Small intestine (tissue), 7 donors: ENCODE data around the gene TSKU. TPM values are rescaled to one million over a fixed set of nuclear protein-coding genes. Genes with fewer than 3 reads are reported as not detected.

Experiments used
- DNase-seq, 2 donors: peaks; one replicate each; pipeline versions ENCODE4 v3.0.0 to v3.0.0-alpha.2; 2013
- FAIRE-seq: peaks from 2 replicates; lab custom pipeline; 2012; peaks lifted over from hg19 to GRCh38; lab: Jason Lieb, UNC
- H3K27ac ChIP-seq, 3 donors: one replicate each; pipeline ENCODE4 v1.5.1; 2013; ENCODE audit warnings: low read length in 2 of 3, mild to moderate bottlenecking in 2 of 3, control low read depth in 1 of 3, inconsistent platforms in 1 of 3, low read depth in 1 of 3, moderate library complexity in 1 of 3
- H3K27me3 ChIP-seq, 3 donors: one replicate each; pipeline ENCODE4 v1.6.1; 2013; ENCODE audit warnings: low read length in 3 of 3, inconsistent platforms in 1 of 3; ENCODE audit not compliant: control insufficient read depth in 3 of 3, insufficient read depth in 3 of 3
- H3K36me3 ChIP-seq, 3 donors: one replicate each; pipeline ENCODE4 v1.6.1; 2013; ENCODE audit warnings: low read length in 3 of 3, inconsistent platforms in 1 of 3, low read depth in 1 of 3, mild to moderate bottlenecking in 1 of 3, moderate library complexity in 1 of 3; ENCODE audit not compliant: control insufficient read depth in 3 of 3, insufficient read depth in 2 of 3
- H3K4me1 ChIP-seq, 3 donors: one replicate each; pipeline ENCODE4 v1.6.1; 2013; ENCODE audit warnings: low read length in 2 of 3, inconsistent platforms in 1 of 3, low read depth in 1 of 3, mild to moderate bottlenecking in 1 of 3, moderate library complexity in 1 of 3; ENCODE audit not compliant: control insufficient read depth in 3 of 3, insufficient read depth in 2 of 3
- H3K4me3 ChIP-seq, 3 donors: one replicate each; pipeline ENCODE4 v1.5.1; 2013; ENCODE audit warnings: low read length in 3 of 3, control low read depth in 1 of 3, inconsistent platforms in 1 of 3, low read depth in 1 of 3, mild to moderate bottlenecking in 1 of 3, moderate library complexity in 1 of 3
- H3K9me3 ChIP-seq, 2 donors: one replicate each; pipeline ENCODE4 v1.6.1; 2013; ENCODE audit warnings: low read depth in 1 of 2, low read length in 1 of 2; ENCODE audit not compliant: control insufficient read depth in 2 of 2, insufficient read depth in 1 of 2
- WGBS, 3 donors: extraction: QIAGEN DNeasy Blood & Tissue Kit; methylation state at CpG; one replicate each; pipeline ENCODE4 v1.1.7; 2013; 5-methylcytosine and 5-hydroxymethylcytosine counted together
- polyA plus RNA-seq, 4 donors: library from polyadenylated mRNA; stranded (reverse) in 3 of 4; unstranded in 1 of 4; fragments of 200-250 nt in 3 of 4; fragments of 120-200 nt in 1 of 4; gene quantifications; one replicate each; pipeline versions ENCODE4 v1.2.1 to v1.2.3, GENCODE V29; 2013
- donor health status: healthy with polysubstance abuse.
- donor health status: control.
- donor health status: control.
- donor health status: Bipolar disorder and iron deficiency.
- donor health status: healthy.

Gene TSKU
- polyA plus RNA-seq, 4 donors: 21.9 to 42.7 (median 26.2) TPM

DNA sequence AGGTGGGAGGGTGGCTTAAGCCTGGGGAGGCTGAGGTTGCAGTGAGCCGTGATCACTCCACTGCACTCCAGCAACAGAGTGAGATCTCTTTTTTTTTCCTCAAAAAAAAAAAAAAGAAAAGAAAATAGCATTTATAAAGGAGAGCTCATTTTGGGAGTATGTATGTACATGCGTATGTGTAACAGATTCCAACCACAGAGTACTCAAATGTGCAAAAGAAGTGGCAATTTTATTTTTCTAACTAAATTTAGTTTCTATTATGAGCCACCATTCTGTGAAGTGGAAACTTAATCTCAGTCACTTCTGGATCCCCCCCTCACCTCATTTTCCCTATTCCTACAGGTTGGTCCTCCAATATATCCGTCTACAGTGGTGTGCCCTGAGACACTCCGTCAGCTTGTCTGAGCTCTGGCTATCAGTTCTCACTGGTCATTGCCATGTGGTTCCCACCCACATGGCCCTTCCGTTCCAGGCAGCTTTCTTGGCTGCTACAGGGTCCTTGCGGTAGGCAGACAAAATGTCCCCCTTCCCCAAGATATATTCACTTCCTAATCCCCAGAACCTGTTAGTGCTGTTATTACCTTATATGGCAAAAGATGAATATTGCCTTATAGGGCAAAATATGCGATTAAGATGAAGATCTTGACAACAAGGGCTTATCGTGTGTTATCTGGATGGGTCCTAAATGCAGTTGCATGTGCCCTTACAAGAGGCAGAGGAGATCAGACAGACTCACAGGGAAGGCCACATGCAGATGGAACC, 35.8 kb upstream of the TSKU start:
- Histone ChIP-seq H3K27ac (peak overlapping the region; percentile 8 to 66 (median 57)), H3K4me1 (peaks cover 0 to 46% (median 6%) of the 10 kb centered on the region in 3 donors), H3K4me3 (no peak overlapping the region), H3K27me3 (no peaks in the 10 kb centered on the region), H3K36me3 (no peaks in the 10 kb centered on the region), H3K9me3 (peaks cover 0 to 3% of the 10 kb centered on the region in 2 donors)
- FAIRE-seq: no peak
- 80 to 86% (median 80%) methylated on average over 8 of the region's 8 CpGs for WGBS, 3 donors
- DNase-seq: no peak

DNA sequence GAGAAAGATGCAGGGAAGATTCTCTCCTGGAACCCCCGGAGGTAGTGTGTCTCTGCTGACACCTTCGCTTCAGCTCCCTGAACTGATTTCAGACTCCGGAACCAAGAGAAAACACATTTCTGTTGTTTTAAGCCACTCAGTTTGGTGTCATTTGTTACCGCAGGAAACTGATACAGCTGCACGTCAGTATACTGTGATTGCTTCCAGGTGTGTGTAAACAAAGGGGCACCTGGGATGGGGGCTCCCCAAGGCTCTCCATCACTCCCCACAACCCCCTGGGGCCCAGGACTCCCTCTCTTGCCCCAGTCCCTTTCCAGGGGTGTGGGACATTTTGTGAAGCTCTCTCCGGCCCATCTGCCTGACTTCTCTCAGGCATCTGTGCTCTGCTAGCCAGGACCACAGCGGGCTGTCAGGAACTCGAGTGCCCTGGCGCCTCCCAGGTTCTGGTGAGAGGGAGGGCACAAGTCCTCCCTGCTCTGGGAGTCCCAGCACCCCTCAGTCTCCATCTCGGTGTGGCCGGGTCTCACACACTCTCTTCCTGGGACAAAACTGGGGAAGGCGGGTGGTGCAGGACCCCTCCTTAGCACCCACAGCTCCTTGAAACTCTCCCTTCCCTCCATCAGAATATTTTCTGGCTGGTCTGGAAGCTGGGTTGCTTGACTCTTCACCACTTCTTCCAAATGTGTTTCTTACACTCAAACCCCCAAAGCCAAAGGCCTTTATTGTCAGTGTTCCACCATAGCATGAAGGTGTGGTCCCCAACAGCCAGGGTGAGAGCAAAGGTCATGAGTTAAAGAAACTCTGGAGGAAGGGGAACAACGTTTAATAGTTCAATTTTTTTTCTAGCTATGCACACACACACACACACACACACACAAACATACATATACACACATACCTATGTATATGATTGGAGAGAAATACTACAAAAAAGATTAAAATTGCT, 35.0 kb upstream of the TSKU start:
- H3K4me1 ChIP-seq: peaks cover 0 to 47% (median 6%) of the 10 kb centered on the region in 3 donors
- peaks cover 0 to 3% of the 10 kb centered on the region in 2 donors for H3K9me3 ChIP-seq
- no peak overlapping the region for H3K4me3 ChIP-seq
- no peaks in the 10 kb centered on the region for H3K36me3 ChIP-seq
- H3K27me3 ChIP-seq: no peaks in the 10 kb centered on the region
- WGBS, 3 donors: 43 to 66% (median 50%) methylated on average over 13 of the region's 13 CpGs
- FAIRE-seq (no peak), DNase-seq (peak; percentile 69 to 82)
- H3K27ac ChIP-seq: peak overlapping the region; percentile 49 to 66 (median 57)

DNA sequence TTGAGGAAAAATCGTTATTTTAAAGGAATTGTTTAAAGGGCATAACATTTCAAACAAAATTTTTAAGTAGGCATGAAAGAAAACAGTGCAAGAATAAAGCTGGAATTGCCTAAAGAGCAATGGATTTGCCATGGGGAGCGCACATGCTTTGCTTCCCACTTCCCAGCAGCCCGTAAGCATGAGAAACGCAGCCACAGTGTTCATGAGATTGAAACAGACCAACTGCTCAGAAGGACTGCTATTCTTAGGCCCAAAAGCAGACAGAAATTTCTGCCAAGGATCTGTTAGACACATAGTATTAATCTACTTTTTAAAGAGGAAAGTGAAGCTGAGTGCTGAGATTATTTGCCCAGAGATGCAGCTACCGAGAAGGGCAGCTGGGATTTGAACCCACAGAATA, 34.2 kb upstream of the TSKU start:
- Histone ChIP-seq H3K4me1 (peaks cover 0 to 43% (median 3%) of the 10 kb centered on the region in 3 donors), H3K4me3 (no peak overlapping the region), H3K36me3 (no peaks in the 10 kb centered on the region), H3K27ac (peak overlapping the region in 1 of 3 donors; percentile 66), H3K9me3 (peaks cover 0 to 3% of the 10 kb centered on the region in 2 donors), H3K27me3 (no peaks in the 10 kb centered on the region)
- WGBS, 3 donors: 60 to 71% (median 63%) methylated on average over 5 of the region's 5 CpGs
- FAIRE-seq (no peak), DNase-seq (no peak)

DNA sequence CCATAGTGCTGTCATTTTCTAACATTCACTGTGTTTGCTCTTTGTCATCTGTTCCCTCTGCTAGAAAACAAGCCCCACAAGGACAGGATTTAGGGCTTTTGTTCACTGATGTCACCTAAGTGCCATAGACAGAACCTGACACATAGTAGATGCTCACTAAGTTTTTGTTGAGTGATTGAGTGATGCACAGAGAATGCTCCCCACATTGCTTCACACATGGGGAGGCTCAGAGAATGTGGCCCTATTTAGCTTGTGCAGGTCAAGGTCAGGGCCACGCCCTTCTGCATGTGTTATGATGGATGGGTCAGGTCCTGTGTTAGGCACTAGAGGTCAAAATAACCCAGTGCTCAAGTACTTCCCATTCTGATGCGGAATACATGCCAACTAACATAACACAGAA, 33.1 kb upstream of the TSKU start:
- no peaks in the 10 kb centered on the region for H3K36me3 ChIP-seq
- H3K27me3 ChIP-seq: no peaks in the 10 kb centered on the region
- H3K9me3 ChIP-seq: peaks cover 0 to 3% of the 10 kb centered on the region in 2 donors
- WGBS, 3 donors: 77 to 94% (median 85%) methylated on average over 2 of the region's 2 CpGs
- no peak overlapping the region for H3K4me3 ChIP-seq
- FAIRE-seq (no peak), DNase-seq (no peak)
- H3K4me1 ChIP-seq: peaks cover 0 to 32% (median 0%) of the 10 kb centered on the region in 3 donors
- H3K27ac ChIP-seq: no peak overlapping the region

DNA sequence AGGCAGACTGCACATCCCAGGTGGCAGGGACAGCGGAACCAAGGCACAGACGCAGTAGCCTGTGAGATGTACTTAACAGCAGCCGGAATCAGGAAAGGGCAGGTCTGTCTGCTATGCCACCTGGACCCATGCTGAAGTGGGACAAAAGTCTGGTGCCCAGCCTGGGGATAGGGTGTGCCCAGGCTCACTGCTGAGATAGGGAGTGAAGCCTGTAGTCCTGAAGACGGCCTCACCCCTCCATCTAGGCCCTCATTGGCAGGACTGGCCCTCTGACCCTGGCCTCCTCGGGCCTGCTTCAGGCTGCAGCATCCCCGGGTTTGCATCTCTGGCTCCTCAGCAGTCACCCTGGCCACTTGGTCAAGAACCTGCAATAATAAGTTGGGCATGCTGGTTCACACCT, 32.4 kb upstream of the TSKU start:
- WGBS, 3 donors: 58 to 86% (median 69%) methylated on average over 6 of the region's 6 CpGs
- no peak overlapping the region for H3K27ac ChIP-seq
- H3K36me3 ChIP-seq: no peaks in the 10 kb centered on the region
- no peak overlapping the region for H3K4me3 ChIP-seq
- no peak for DNase-seq
- no peak for FAIRE-seq
- peaks cover 0 to 3% of the 10 kb centered on the region in 2 donors for H3K9me3 ChIP-seq
- H3K4me1 ChIP-seq: peaks cover 0 to 25% (median 0%) of the 10 kb centered on the region in 3 donors
- no peaks in the 10 kb centered on the region for H3K27me3 ChIP-seq

DNA sequence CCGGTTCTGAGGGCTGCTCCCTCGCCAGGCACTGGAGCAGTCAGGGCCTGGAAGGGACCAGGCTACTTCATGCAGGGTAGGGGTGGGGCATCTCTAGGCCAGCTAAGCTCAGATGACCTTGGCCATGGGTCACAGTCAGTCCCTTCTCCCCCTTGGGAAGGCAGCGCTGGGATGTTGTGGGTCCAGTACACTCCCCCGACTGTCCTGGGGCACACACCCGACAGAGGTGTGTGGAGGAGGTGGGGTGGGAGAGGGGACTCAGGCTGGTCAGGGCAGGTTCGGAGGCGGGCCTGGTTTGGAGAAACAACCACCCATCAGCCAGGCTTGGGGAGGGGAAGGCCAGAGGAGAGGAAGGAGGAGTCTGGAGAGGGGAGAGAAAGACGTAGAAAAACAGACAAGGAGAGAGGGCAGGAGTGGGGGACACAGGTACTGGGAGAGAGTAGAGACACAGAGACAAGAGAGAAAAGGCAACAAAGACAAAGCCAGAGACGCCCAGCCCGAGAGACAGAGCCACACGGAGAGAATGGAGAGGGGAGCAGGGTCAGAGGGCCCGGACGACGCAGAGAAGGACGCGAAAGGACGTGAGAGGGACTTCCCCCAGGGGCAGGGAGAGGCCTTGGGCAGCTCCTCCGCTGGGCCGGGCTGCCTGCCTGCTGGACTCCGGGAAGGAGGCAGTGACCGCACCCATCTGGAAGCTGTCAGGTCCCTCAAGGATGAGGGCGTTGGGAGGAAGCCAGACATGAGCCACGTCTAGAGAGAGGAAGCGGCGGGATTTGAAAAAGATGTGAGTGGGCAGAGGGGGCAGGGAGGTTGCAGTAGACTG, 30.6 kb upstream of the TSKU start:
- DNase-seq (peak; percentile 48 to 75), FAIRE-seq (no peak)
- Histone ChIP-seq H3K9me3 (no peaks in the 10 kb centered on the region), H3K27me3 (no peaks in the 10 kb centered on the region), H3K36me3 (no peaks in the 10 kb centered on the region), H3K4me3 (no peak overlapping the region), H3K27ac (no peak overlapping the region), H3K4me1 (peaks cover 0 to 21% (median 3%) of the 10 kb centered on the region in 3 donors)
- WGBS, 3 donors: 49 to 60% (median 51%) methylated on average over 24 to 25 of the region's 25 CpGs

DNA sequence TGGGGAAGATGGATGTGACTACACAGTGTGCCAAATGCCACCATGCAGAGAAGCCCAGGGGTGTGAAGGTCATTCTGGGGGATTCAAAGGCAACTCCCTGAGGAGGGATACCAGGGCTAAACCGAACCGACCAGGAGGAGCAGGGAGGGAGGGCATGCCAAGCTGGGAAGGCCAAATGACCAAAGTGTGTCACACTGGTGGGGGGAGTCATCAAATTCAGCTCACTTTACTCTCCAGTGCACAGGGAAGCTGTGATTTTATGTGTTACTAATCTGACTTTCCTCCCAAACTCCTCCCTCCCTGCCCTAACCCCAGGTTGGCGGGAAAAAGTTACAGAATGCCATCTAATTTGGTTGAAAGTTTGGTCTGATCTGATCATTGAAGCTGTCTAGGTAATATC, 29.7 kb upstream of the TSKU start:
- H3K4me3 ChIP-seq: no peak overlapping the region
- H3K36me3 ChIP-seq: no peaks in the 10 kb centered on the region
- DNase-seq: no peak
- no peaks in the 10 kb centered on the region for H3K9me3 ChIP-seq
- peaks cover 0 to 14% (median 3%) of the 10 kb centered on the region in 3 donors for H3K4me1 ChIP-seq
- WGBS, 3 donors: 88 to 91% (median 90%) methylated on average over 3 of the region's 3 CpGs
- FAIRE-seq: no peak
- no peaks in the 10 kb centered on the region for H3K27me3 ChIP-seq
- no peak overlapping the region for H3K27ac ChIP-seq
